G401.6 (cell line): ENCODE measurements around the gene SLCO2A1.

ENCODE experiments used
- FAIRE-seq: peaks from 2 replicates; lab custom pipeline; 2012; peaks lifted over from hg19 to GRCh38; lab: Jason Lieb, UNC

The SLCO2A1 gene

GRCh38 chr3:133948996-133949395, 80.7 kb downstream of the SLCO2A1 start:
- no peak for FAIRE-seq

- FAIRE-seq, result no peak
Measured at GRCh38 chr3:133948131-133948810, 81.5 kb downstream of the SLCO2A1 start.

GRCh38 chr3:133945381-133946095, 84.2 kb downstream of the SLCO2A1 start:
- FAIRE-seq, result no peak

- FAIRE-seq, result no peak
Measured at GRCh38 chr3:133944641-133945380, 84.9 kb downstream of the SLCO2A1 start.

- FAIRE-seq, result no peak
Measured at GRCh38 chr3:133944181-133944580, 85.5 kb downstream of the SLCO2A1 start.

GRCh38 chr3:133943639-133944141, 86.0 kb downstream of the SLCO2A1 start:
- FAIRE-seq, result no peak

GRCh38 chr3:133943031-133943535, 86.6 kb downstream of the SLCO2A1 start:
- FAIRE-seq, result no peak

GRCh38 chr3:133941415-133941821, 88.3 kb downstream of the SLCO2A1 start:
- no peak for FAIRE-seq

GRCh38 chr3:133940536-133940935, 89.2 kb downstream of the SLCO2A1 start:
- no peak for FAIRE-seq

GRCh38 chr3:133939463-133939835, 90.3 kb downstream of the SLCO2A1 start:
- FAIRE-seq, result no peak

- FAIRE-seq, result no peak
Measured at GRCh38 chr3:133938770-133939462, 90.8 kb downstream of the SLCO2A1 start.

- no peak for FAIRE-seq
Measured at GRCh38 chr3:133937756-133938601, 91.7 kb downstream of the SLCO2A1 start.

GRCh38 chr3:133937061-133937686, 92.6 kb downstream of the SLCO2A1 start:
- no peak for FAIRE-seq

- no peak for FAIRE-seq
Measured at GRCh38 chr3:133935843-133936769, 93.6 kb downstream of the SLCO2A1 start.

GRCh38 chr3:133934996-133935842, 94.5 kb downstream of the SLCO2A1 start:
- FAIRE-seq, result no peak

GRCh38 chr3:133934073-133934970, 95.4 kb downstream of the SLCO2A1 start:
- no peak for FAIRE-seq
